ENCODE results near the gene TTC19.

GRCh38 chr17:15973834-15974233 is 25.8 kb upstream of the TTC19 start:
- TF ChIP-seq, protein P1, sequence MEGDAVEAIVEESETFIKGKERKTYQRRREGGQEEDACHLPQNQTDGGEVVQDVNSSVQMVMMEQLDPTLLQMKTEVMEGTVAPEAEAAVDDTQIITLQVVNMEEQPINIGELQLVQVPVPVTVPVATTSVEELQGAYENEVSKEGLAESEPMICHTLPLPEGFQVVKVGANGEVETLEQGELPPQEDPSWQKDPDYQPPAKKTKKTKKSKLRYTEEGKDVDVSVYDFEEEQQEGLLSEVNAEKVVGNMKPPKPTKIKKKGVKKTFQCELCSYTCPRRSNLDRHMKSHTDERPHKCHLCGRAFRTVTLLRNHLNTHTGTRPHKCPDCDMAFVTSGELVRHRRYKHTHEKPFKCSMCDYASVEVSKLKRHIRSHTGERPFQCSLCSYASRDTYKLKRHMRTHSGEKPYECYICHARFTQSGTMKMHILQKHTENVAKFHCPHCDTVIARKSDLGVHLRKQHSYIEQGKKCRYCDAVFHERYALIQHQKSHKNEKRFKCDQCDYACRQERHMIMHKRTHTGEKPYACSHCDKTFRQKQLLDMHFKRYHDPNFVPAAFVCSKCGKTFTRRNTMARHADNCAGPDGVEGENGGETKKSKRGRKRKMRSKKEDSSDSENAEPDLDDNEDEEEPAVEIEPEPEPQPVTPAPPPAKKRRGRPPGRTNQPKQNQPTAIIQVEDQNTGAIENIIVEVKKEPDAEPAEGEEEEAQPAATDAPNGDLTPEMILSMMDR (conservative IDR thresholded peaks at IDR 0.05): no peak
- no peak for TF ChIP-seq EZH2 (IDR thresholded peaks at IDR 0.05; ENCODE audit: low read depth)
